Epithelial cell of proximal tubule (primary cell): ENCODE results near the gene IP6K2. TPM values are rescaled to one million over a fixed set of nuclear protein-coding genes. Genes with fewer than 3 reads are reported as not detected.

Experiments used
- DNase-seq: peaks from one replicate; pipeline ENCODE4 v3.0.0-alpha.2; 2011; ENCODE audit warnings: low read depth
- H3K4me3 ChIP-seq: 2 replicates; pipeline ENCODE4 v1.5.1; 2011; ENCODE audit warnings: low read depth, mild to moderate bottlenecking, low read length
- total RNA-seq: library from RNA; depleted of rRNA; stranded (reverse); fragments of >200 nt; gene quantifications from 2 replicates; pipeline ENCODE4 v1.2.3, GENCODE V29; 2015
- TF ChIP-seq, protein P1 (sequence below): conservative IDR thresholded peaks from 2 replicates; pipeline ENCODE4 v1.5.1; 2012; ENCODE audit warnings: low read depth, mild to moderate bottlenecking, low read length

The IP6K2 gene
- total RNA-seq, 1 donor from 2014 or later: 87.9 TPM

GRCh38 chr3:48716508-48716981 lies 476 bp downstream of the IP6K2 start:
- TF ChIP-seq, protein P1, sequence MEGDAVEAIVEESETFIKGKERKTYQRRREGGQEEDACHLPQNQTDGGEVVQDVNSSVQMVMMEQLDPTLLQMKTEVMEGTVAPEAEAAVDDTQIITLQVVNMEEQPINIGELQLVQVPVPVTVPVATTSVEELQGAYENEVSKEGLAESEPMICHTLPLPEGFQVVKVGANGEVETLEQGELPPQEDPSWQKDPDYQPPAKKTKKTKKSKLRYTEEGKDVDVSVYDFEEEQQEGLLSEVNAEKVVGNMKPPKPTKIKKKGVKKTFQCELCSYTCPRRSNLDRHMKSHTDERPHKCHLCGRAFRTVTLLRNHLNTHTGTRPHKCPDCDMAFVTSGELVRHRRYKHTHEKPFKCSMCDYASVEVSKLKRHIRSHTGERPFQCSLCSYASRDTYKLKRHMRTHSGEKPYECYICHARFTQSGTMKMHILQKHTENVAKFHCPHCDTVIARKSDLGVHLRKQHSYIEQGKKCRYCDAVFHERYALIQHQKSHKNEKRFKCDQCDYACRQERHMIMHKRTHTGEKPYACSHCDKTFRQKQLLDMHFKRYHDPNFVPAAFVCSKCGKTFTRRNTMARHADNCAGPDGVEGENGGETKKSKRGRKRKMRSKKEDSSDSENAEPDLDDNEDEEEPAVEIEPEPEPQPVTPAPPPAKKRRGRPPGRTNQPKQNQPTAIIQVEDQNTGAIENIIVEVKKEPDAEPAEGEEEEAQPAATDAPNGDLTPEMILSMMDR: no peak
- DNase-seq: no peak
- peak overlapping the region; percentile 99 for H3K4me3 ChIP-seq

GRCh38 chr3:48715174-48715800 lies 1.7 kb downstream of the IP6K2 start:
- TF ChIP-seq, protein P1: no peak
- H3K4me3 ChIP-seq: peak overlapping the region; percentile 99
- DNase-seq: no peak

GRCh38 chr3:48711727-48712126 lies 5.3 kb downstream of the IP6K2 start:
- H3K4me3 ChIP-seq: no peak overlapping the region
- TF ChIP-seq, protein P1: no peak
- no peak for DNase-seq

GRCh38 chr3:48709051-48709461 lies 8.0 kb downstream of the IP6K2 start:
- no peak for DNase-seq
- H3K4me3 ChIP-seq: no peak overlapping the region

DNA sequence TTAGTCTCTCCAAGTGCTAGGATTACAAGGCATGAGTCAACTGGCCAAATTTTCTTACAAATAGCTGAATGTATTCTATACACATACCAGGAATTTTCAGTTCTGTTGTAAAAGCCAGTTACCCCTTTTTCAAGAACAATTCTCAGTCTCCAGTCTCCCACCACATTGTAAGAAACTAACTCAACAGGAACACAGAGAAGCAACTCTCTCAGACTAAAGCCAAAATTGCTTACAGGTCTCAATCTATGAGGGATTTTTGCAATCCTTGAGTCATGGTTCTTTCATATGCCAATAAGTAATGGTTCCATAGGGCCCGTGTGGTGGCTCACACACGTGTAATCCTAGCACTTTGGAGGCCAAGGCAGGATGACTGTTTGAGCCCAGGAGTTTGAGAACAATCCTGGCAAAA lies 8.5 kb downstream of the IP6K2 start:
- H3K4me3 ChIP-seq: no peak overlapping the region
- TF ChIP-seq, protein P1: no peak
- no peak for DNase-seq

More at GRCh38 chr3:48709051-48709461, 8.0 kb downstream of the IP6K2 start:
- TF ChIP-seq, protein P1: no peak

DNA sequence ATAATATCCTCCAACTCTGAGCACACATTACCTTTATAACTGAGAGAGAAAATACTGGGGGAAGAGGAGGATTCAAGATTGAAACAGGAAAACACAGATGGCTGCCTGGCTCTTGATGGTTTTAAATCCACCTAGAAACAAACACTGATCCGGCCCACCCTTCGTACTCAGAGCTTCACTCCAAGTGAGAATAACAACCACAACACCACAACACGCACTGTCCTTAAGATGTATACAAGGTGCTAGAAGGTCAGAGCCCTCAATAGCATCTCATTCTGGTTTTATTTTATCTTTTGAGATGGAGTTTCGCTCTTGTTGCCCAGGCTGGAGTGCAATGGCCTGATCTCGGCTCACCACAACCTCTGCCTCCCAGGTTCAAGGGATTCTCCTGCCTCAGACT lies 9.9 kb downstream of the IP6K2 start:
- H3K4me3 ChIP-seq: no peak overlapping the region
- TF ChIP-seq, protein P1: no peak
- no peak for DNase-seq

GRCh38 chr3:48702320-48702920 lies 14.6 kb downstream of the IP6K2 start:
- no peak for DNase-seq
- TF ChIP-seq, protein P1: no peak

More at GRCh38 chr3:48702320-48702920, 14.6 kb downstream of the IP6K2 start:
- no peak overlapping the region for H3K4me3 ChIP-seq
